Progenitor cell of endocrine pancreas (in vitro differentiated cells): ENCODE data around the gene ADSS2. TPM values are rescaled to one million over a fixed set of nuclear protein-coding genes. Genes with fewer than 3 reads are reported as not detected.

Source experiments
- DNase-seq: peaks from one replicate; pipeline ENCODE4 v3.0.0; 2021; ENCODE audit warnings: low spot score; ENCODE audit not compliant: unreplicated experiment
- H3K27ac Mint-ChIP-seq: 2 replicates; pipeline ENCODE4 v1.8.0; 2021; ENCODE audit warnings: mild to moderate bottlenecking, moderate library complexity, mixed read lengths
- H3K27me3 Mint-ChIP-seq: 2 replicates; pipeline ENCODE4 v1.8.0; 2021; ENCODE audit warnings: mixed read lengths
- H3K36me3 Mint-ChIP-seq: 2 replicates; pipeline ENCODE4 v1.8.0; 2022; ENCODE audit warnings: mixed read lengths; ENCODE audit not compliant: insufficient read depth
- H3K4me1 Mint-ChIP-seq: 2 replicates; pipeline ENCODE4 v1.8.0; 2021; ENCODE audit warnings: low read depth, mixed read lengths
- H3K4me3 Mint-ChIP-seq: 2 replicates; pipeline ENCODE4 v1.8.0; 2021; ENCODE audit warnings: low read depth, mild to moderate bottlenecking, moderate library complexity, mixed read lengths
- H3K9me3 Mint-ChIP-seq: 2 replicates; pipeline ENCODE4 v1.8.0; 2021; ENCODE audit warnings: low read depth, mixed read lengths
- CTCF ChIP-seq: fragments of 200-600 bp; sonication (generic); IDR thresholded peaks from one replicate; pipeline ENCODE4 v1.5.0; 2021; ENCODE audit warnings: antibody characterized with exemption, mild to moderate bottlenecking; ENCODE audit not compliant: unreplicated experiment
- total RNA-seq: library from RNA; stranded (reverse); gene quantifications from 2 replicates; pipeline ENCODE4 v1.2.1, GENCODE V29; 2021

ADSS2 gene
- total RNA-seq, 1 donor from 2014 or later = 34.6 TPM

DNA sequence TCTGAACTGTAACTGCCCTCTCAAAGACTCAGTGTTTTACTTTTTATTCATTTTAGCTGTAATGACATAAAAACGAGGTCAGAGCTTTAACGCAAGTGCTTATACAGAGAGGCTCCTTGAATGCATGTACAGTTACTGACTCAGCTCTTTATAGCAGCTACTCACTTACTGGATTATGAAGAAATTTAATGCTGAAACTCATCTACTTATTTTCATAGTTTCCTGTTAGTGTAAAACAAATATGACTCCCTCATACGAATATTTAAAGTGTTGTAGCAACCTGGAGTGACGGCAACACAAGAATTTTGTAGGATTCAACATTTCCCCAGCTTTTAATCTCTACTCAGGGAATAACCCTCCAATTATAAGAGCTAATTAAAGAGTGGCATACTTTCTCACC, 32.7 kb downstream of the ADSS2 start:
- H3K27me3 Mint-ChIP-seq = peaks cover 81% of the 10 kb centered on the region
- no peak for TF ChIP-seq CTCF
- H3K4me3 Mint-ChIP-seq = no peak overlapping the region
- no peak for DNase-seq
- no peaks in the 10 kb centered on the region for H3K9me3 Mint-ChIP-seq
- H3K36me3 Mint-ChIP-seq = peaks cover 46% of the 10 kb centered on the region
- no peak overlapping the region for H3K27ac Mint-ChIP-seq
- H3K4me1 Mint-ChIP-seq = peaks cover 8% of the 10 kb centered on the region

DNA sequence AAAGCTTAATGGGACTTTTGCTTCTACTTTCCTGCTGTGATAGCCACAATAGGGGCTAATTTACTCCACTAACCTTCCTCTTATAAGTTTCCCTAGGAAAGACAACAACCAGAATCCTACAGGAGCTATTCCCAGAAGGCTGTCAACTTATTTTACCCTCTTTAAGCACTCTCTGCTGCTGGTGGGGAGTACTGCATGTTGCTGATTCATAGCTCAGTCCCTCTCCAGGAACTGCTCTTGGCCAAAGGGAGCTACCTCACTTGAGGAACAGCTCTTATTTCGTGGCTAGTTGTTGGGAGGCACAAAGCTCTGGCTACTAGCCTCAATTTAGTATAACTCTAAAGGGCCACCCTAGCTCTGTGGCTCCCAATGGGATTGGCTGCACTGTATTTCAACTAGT, 37.2 kb downstream of the ADSS2 start:
- peaks cover 54% of the 10 kb centered on the region for H3K36me3 Mint-ChIP-seq
- TF ChIP-seq CTCF = no peak
- no peaks in the 10 kb centered on the region for H3K9me3 Mint-ChIP-seq
- no peak for DNase-seq
- H3K27me3 Mint-ChIP-seq = peaks cover 81% of the 10 kb centered on the region
- no peak overlapping the region for H3K27ac Mint-ChIP-seq
- H3K4me1 Mint-ChIP-seq = peaks cover 5% of the 10 kb centered on the region
- H3K4me3 Mint-ChIP-seq = no peak overlapping the region

DNA sequence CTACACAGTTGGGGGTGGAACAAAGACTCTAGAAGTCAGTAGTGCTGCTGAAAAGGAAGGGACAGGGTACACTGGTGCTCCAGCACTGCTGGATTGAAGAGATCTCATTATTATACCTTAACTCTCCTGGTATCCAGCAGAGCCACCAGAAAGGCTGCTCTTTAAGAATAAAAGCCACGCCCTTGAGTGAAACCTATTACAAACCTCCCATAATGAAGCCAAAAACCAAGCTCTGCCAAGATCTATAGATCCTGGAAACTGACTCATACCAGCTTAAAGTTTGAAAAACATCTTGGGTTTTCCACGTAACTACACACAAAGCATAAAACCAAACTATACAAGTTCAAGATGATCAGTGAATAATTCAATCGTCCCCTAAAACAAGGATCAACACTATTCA, 38.0 kb downstream of the ADSS2 start:
- Mint-ChIP-seq H3K36me3 (peaks cover 56% of the 10 kb centered on the region), H3K9me3 (no peaks in the 10 kb centered on the region)

GRCh38 chr1:244412176-244412575, 39.5 kb downstream of the ADSS2 start:
- H3K9me3 Mint-ChIP-seq = no peaks in the 10 kb centered on the region
- TF ChIP-seq CTCF = no peak
- no peak overlapping the region for H3K27ac Mint-ChIP-seq
- H3K36me3 Mint-ChIP-seq = peaks cover 51% of the 10 kb centered on the region
- H3K27me3 Mint-ChIP-seq = peaks cover 66% of the 10 kb centered on the region
- no peaks in the 10 kb centered on the region for H3K4me1 Mint-ChIP-seq
- no peak for DNase-seq
- H3K4me3 Mint-ChIP-seq = no peak overlapping the region

More for the DNA sequence above, 38.0 kb downstream of the ADSS2 start:
- H3K27ac Mint-ChIP-seq = no peak overlapping the region
- no peaks in the 10 kb centered on the region for H3K4me1 Mint-ChIP-seq
- H3K27me3 Mint-ChIP-seq = peaks cover 76% of the 10 kb centered on the region
- no peak overlapping the region for H3K4me3 Mint-ChIP-seq
- TF ChIP-seq CTCF = no peak
- DNase-seq = no peak

- H3K4me3 Mint-ChIP-seq = no peak overlapping the region
- TF ChIP-seq CTCF = no peak
- no peaks in the 10 kb centered on the region for H3K4me1 Mint-ChIP-seq
- no peak for DNase-seq
- no peak overlapping the region for H3K27ac Mint-ChIP-seq
- peaks cover 42% of the 10 kb centered on the region for H3K27me3 Mint-ChIP-seq
- peaks cover 45% of the 10 kb centered on the region for H3K36me3 Mint-ChIP-seq
- H3K9me3 Mint-ChIP-seq = no peaks in the 10 kb centered on the region
Measured at GRCh38 chr1:244409701-244410100, 42.0 kb downstream of the ADSS2 start.
